Ishikawa (cell line): ENCODE data around the gene FOXC1.

ENCODE experiments used
- CEBPB ChIP-seq: IDR thresholded peaks from 2 replicates; pipeline ENCODE4 v1.6.1; 2012
- EGR1 ChIP-seq: IDR thresholded peaks from 2 replicates; pipeline ENCODE4 v1.6.1; 2012
- EP300 ChIP-seq: IDR thresholded peaks from 2 replicates; pipeline ENCODE4 v1.6.1; 2012; ENCODE audit warnings: borderline replicate concordance
- MAX ChIP-seq: IDR thresholded peaks from 2 replicates; pipeline ENCODE4 v1.6.1; 2012
- NFIC ChIP-seq: IDR thresholded peaks from 2 replicates; pipeline ENCODE4 v1.6.1; 2012
- RAD21 ChIP-seq: IDR thresholded peaks from 2 replicates; pipeline ENCODE4 v1.6.1; 2012; ENCODE audit warnings: low read depth
- REST ChIP-seq: IDR thresholded peaks from 2 replicates; pipeline ENCODE4 v1.6.1; 2012; ENCODE audit warnings: low read depth, mild to moderate bottlenecking
- TAF1 ChIP-seq: IDR thresholded peaks from 2 replicates; pipeline ENCODE4 v1.6.1; 2012; ENCODE audit warnings: low read depth, mild to moderate bottlenecking
- TCF12 ChIP-seq: IDR thresholded peaks from 2 replicates; pipeline ENCODE4 v1.6.1; 2012; ENCODE audit warnings: low read depth
- TEAD4 ChIP-seq: IDR thresholded peaks from 2 replicates; pipeline ENCODE4 v1.6.1; 2012
- USF1 ChIP-seq: IDR thresholded peaks from 2 replicates; pipeline ENCODE4 v1.6.1; 2012
- YY1 ChIP-seq: IDR thresholded peaks from 2 replicates; pipeline ENCODE4 v1.6.1; 2012; ENCODE audit warnings: low read depth
- ZBTB7A ChIP-seq: IDR thresholded peaks from 2 replicates; pipeline ENCODE4 v1.6.1; 2012; ENCODE audit warnings: low read depth

GRCh38 chr6:1610497-1611321, 994 bp downstream of the FOXC1 start:
- TF ChIP-seq ZBTB7A (0 out of 2 replicates have a peak, but pooled peaks have one; percentile 19), EP300 (no peak), NFIC (no peak), YY1 (no peak), TAF1 (no peak), REST (no peak), CEBPB (no peak), RAD21 (no peak), USF1 (no peak), TEAD4 (no peak), EGR1 (no peak), MAX (peak; percentile 53; the same call in 1 of the 2 replicates), TCF12 (no peak)
